Measurements from ENCODE around the gene VAC14. TPM values are rescaled to one million over a fixed set of nuclear protein-coding genes. Genes with fewer than 3 reads are reported as not detected.

VAC14 gene
- total RNA-seq, 1 experiment from 2014 or later = 49.9 TPM

DNA sequence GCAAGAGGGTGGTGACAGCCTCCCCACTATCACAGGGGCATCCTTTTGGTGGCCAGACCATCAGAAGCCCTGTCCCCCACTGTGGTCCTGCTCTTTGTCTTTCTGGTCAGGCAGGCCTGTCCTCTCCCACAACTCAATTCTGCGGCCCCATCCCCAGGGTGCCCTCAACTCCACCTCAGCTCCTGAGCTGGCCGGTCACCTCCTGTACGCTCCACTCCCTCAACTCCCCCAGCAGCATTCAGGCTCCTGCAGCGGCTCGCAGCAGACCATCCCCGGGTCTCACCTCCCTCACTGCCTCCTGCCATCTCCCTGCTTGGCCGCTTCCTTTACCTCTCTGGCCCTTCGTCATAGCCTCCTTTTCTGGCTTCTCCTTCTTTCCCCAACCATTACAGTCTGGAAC is 71.7 kb downstream of the VAC14 start:
- Mint-ChIP-seq H3K36me3 (ENCODE audit: insufficient read depth in 1 of 3, low read depth in 3 of 3) (peaks cover 4 to 30% (median 21%) of the 10 kb centered on the region in 3 experiments), H3K4me3 (no peak overlapping the region), H3K27ac (peak overlapping the region in 2 of 3 experiments; percentile 39 to 69; a peak in 3 of 7 replicates), H3K9me3 (no peaks in the 10 kb centered on the region), H3K27me3 (ENCODE audit: low read depth) (no peaks in the 10 kb centered on the region), H3K4me1 (peaks cover 4 to 18% of the 10 kb centered on the region in 2 experiments; a peak in 3 of 4 replicates)
- no peaks in the 10 kb centered on the region for H3K79me2 ChIP-seq (ENCODE audit: insufficient read depth, low read length)
- no peak overlapping the region for H4K5ac ChIP-seq (ENCODE audit: insufficient read length, low read depth, low read length)
- H3K27ac ChIP-seq (ENCODE audit: insufficient read length, low read depth, low read length) = no peak overlapping the region
- no peaks in the 10 kb centered on the region for H4K20me1 ChIP-seq (ENCODE audit: control insufficient read depth, insufficient read depth, insufficient read length)
- no peaks in the 10 kb centered on the region for H3K27me3 ChIP-seq (ENCODE audit: insufficient read depth, low read length)
- no peak overlapping the region for H3K56ac ChIP-seq (ENCODE audit: insufficient read length, low read depth, low read length)
- no peak overlapping the region for H3K9ac ChIP-seq (ENCODE audit: extremely low read depth, insufficient read length, low read length)
- H3K79me1 ChIP-seq (ENCODE audit: insufficient read depth, low read depth, low read length, poor library complexity, severe bottlenecking) = no peaks in the 10 kb centered on the region
- no peak overlapping the region for H2AFZ ChIP-seq (ENCODE audit: low read length)
- H3K14ac ChIP-seq (ENCODE audit: insufficient read depth, low read length) = no peak overlapping the region
- no peak for DNase-seq
- no peak overlapping the region for H3K4ac ChIP-seq (ENCODE audit: low read depth, low read length)
- WGBS (ENCODE audit: extremely low coverage, insufficient read length, low lambda C conversion rate) = no CpG with 5 or more reads among the region's 8 CpGs
- H3K4me1 ChIP-seq (ENCODE audit: insufficient read depth, low read length) = no peaks in the 10 kb centered on the region
- no peak overlapping the region for H2BK15ac ChIP-seq (ENCODE audit: low read depth, low read length)
- no peak overlapping the region for H2BK12ac ChIP-seq (ENCODE audit: insufficient read length, low read depth, low read length)
- no peak overlapping the region for H2BK20ac ChIP-seq (ENCODE audit: low read depth, low read length, poor library complexity, severe bottlenecking)
- H4K91ac ChIP-seq (ENCODE audit: insufficient read length, low read depth, low read length) = no peak overlapping the region
- H4K8ac ChIP-seq (replicated peaks; ENCODE audit: insufficient read length, low read depth, low read length) = no peak overlapping the region
- H3K4me2 ChIP-seq (ENCODE audit: insufficient read depth, insufficient read length, low read length) = no peak overlapping the region
- H2AK5ac ChIP-seq (ENCODE audit: insufficient read length, low read length) = no peak overlapping the region
- no peaks in the 10 kb centered on the region for H3K23me2 ChIP-seq (ENCODE audit: insufficient read length, low read depth, low read length, poor library complexity, severe bottlenecking)
- H3T11ph ChIP-seq (ENCODE audit: low read length) = no peak overlapping the region
- TF ChIP-seq, protein P1, sequence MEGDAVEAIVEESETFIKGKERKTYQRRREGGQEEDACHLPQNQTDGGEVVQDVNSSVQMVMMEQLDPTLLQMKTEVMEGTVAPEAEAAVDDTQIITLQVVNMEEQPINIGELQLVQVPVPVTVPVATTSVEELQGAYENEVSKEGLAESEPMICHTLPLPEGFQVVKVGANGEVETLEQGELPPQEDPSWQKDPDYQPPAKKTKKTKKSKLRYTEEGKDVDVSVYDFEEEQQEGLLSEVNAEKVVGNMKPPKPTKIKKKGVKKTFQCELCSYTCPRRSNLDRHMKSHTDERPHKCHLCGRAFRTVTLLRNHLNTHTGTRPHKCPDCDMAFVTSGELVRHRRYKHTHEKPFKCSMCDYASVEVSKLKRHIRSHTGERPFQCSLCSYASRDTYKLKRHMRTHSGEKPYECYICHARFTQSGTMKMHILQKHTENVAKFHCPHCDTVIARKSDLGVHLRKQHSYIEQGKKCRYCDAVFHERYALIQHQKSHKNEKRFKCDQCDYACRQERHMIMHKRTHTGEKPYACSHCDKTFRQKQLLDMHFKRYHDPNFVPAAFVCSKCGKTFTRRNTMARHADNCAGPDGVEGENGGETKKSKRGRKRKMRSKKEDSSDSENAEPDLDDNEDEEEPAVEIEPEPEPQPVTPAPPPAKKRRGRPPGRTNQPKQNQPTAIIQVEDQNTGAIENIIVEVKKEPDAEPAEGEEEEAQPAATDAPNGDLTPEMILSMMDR (conservative IDR thresholded peaks at IDR 0.05) = no peak
- H3K18ac ChIP-seq (ENCODE audit: insufficient read length, low read depth, low read length) = no peak overlapping the region
- H2BK120ac ChIP-seq (ENCODE audit: low read depth, low read length, poor library complexity, severe bottlenecking) = no peak overlapping the region
- H3K9me3 ChIP-seq (ENCODE audit: control insufficient read depth, low read depth, low read length) = no peaks in the 10 kb centered on the region
- H3K23ac ChIP-seq (ENCODE audit: insufficient read length, low read depth, low read length) = no peak overlapping the region
- no peak overlapping the region for H2BK5ac ChIP-seq (ENCODE audit: insufficient read length, low read length)
